HG03460 (cell line): ENCODE data around the gene SDR42E2.
"Not testable (repeated sequence)": the region's sequence is repeated elsewhere in the genome, so short reads cannot be mapped to it uniquely, and the experiment has no call there.

Source experiments
- ATAC-seq: cut with Tn5 transposase; IDR thresholded peaks from one replicate; pipeline ENCODE4 v1.9.1; 2021; ENCODE audit not compliant: unreplicated experiment

Gene SDR42E2

DNA sequence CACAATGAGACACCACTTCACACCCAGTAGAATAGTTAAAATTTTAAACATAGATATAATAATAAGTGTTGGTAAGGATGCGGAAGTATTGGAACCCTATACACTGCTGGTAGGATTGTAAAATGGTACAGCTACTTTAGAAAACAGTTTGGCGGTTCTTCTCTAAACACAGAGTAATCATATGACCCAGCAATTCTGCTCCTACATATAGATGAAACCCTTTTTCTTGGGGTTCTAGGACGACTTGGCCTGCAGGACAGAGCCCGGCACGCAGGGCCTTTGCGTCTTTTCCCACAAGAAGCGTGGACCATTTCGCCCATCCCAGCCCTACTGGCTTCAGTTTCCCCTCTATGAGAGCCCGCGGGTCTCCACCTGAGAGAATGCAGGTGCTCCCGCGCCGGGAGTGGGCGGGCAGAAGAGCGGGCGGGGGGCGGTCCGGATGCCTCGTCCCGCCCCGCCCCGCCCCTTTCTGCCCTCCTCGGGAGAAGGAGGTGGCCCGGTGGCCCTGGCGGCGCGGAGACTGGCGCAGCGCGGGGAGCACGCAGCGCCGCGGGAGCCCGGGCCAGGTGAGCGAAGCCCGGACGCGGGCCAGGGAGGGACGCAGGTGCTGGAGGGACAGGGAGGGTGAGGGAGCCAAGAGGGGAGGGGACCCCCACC lies at the start of gene SDR42E2:
Gene SDR42E2 (plus strand): TSS at position 508 of the 657 bp plus-strand sequence. CDS start 3,077 bp downstream, outside the sequence.
- no peak for ATAC-seq

DNA sequence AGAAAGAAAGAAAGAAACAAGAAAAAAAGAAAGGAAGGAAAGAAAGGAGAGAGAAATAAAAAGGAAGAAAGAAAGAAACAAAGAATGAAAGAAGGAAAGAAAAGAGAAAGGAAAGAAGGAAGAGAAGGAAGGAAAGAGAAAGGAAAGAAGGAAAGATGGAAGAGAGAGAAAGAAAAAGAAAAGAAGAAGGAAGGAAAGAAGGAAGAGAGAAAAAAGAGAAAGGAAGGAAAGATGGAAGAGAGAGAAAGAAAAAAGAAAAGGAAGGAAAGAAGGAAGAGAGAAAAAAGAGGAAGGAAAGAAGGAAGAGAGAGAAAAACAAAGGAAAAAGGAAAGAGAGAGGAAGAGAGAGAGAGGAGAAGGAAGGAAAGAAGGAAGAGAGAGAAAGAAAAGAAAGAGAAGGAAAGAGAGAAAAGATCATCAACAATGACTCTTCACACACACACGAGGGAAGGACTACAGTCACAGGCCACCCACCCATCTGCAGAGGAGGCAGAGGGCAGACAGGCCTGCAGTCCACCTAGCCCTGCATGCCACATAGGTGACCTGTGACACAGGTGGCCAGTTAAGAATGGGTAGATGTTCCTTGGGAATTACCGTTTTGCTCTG lies 46.1 kb upstream of the SDR42E2 start:
- no peak for ATAC-seq

DNA sequence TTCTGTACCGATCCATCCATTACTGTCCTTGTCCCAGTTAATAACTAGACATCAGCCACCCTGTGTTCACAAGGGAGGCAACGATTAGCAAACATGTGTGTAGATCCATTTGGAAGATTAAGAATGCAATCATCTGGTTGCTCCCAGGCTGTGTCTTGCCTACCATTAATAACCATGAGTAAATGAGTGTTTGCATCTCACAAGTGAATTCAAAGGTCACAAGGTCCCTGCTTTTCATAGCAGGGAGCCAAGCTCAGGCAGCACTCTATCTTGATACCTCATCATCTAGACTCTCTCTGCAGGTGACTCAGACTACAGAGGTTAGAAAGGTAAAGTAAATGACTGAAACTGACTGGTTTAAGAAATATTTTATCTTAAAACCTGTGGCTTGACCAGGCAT lies 44.7 kb upstream of the SDR42E2 start:
- no peak for ATAC-seq

DNA sequence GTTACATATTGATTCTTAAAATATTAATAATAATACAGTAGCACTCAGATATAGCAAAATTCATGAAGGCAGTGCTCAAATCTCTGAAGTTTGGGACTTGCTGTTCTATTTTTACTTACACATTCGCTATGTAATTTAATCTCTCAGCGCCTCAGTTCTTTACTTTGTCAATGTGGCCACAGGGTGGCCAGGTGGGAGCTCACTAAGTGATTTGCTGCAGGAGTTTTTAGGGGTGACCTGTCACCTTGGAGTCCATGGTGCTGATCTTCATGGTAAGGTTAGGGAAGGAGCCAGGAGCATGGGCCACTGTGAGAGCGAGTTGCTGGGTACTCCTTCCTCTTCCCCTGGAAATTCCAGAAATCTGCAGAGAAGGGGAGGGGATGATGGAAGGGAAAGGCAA lies 41.9 kb upstream of the SDR42E2 start:
- ATAC-seq: no peak

DNA sequence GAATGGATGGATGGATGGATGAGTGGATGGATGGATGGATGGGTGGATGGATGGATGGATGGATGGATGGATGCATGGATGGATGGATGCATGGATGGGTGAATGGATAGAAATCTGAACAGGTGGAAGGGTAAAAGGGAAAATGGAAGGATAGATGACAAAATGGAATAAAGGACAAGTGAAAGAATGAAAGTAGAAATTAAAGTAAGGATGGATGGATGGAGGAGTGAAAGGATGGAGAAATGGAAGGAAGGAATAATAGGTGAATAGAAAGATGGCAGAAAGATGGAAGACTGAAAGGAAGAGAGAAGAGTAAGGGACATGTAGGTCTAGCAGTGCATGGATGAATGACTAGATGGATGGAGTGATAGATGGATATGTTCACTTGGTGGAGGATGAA lies 40.1 kb upstream of the SDR42E2 start:
- no peak for ATAC-seq

DNA sequence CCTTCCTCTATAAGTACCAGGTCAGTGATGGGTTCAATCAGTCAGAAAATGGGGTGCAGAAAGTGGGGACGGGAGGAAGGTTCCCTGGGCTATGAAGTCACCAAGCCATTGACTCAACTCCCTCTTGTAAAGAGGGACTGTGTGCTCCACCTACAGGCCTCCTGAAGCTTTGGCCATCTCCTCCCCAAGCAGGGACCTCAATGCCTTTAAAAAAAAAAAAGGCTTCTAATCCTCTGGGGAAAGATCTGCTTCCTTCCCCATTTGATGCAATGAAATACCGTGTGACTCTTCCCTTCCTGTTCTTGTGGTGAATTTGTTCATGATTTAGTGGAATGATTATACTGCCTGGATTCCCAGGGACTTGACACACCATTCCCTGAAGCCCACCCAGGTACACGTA lies 39.2 kb upstream of the SDR42E2 start:
- no peak for ATAC-seq

DNA sequence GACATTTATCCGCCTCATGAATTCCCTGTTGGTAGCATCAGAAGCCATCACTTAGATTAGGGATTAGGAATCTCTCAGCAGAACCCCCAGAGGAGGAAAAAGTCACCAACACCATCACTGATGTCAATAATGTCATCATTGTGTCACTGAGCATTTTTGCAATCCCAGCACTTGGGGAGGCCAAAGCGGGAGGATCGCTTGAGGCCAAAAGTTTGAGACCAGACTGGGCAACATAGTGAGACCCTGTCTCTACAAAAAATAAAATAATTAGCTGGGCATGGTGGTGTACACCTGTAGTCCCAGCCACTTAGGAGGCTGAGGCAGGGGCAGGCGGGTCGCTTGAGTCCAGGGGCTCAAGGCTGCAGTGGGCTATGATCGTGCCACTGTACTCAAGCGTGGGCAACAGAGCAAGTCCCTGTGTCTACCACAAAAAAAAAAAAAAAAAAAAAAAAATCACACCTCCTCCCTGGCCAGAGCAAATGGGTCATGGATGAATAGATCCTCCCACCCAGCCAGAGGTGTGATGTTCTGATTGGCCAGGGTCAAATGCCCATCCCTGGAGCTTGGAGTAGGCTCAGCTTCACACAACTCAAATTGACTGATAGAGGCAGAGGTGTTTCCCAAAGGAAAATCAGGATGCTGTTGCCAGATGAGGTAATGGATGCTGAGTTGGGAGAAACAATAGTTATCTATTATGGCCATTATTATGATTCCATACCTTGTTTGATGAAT lies 38.4 kb upstream of the SDR42E2 start:
- no peak for ATAC-seq

DNA sequence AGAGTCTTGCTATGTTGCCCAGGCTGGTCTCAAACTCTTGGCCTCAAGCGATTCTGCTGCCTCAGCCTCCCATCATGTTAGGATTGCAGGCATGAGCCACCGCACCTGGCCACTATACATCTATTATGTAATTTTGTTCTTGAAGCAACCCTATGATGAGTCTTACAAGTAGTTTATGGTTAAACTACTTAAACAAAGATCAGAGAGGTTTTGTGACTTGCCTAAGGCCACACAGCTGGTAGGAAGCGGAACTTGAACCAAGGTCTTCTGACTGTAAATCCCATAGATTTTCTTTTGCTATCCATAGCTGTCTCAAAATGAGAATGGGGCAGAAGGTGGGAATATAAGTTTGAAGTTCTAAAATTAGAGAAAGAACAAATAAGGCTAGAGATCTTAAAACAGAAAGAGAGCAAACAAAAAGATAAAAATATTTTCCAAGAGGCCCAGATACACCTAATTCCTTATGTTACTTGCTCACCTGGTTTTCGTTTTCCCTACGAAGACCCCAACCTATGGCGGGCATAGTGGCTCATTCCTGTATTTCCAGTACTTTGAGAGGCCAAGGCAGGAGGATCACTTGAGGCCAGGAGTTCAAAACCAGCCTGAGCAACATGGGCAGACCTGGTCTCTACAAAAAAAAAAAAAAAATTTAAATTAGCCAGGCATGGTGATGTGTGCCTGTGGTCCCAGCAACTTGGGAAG lies 37.6 kb upstream of the SDR42E2 start:
- no peak for ATAC-seq

DNA sequence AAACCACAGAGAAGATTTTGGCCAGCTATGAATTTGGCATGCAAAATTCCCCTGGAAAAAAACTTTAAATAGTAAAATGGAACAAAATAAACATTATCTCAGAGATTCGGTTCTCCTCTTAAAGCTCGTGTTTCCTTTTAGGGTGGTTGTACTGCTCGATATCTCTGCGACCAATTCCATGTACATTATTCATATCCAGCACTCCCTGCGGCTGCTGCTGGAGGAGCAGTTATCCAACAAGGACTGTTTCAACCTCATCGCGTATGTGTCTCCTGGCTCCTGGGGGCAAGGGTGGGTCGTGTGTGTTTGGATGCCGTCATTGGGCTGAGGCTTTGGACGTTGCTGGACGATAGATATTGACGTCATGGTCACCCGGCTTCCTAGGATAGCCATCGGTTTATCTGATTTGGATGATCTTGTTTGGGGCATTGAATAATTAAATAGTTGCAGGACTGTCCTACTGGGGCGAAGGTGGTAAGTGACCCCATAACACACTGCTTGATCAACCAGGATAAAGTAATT lies 36.2 kb upstream of the SDR42E2 start:
- ATAC-seq: no peak

DNA sequence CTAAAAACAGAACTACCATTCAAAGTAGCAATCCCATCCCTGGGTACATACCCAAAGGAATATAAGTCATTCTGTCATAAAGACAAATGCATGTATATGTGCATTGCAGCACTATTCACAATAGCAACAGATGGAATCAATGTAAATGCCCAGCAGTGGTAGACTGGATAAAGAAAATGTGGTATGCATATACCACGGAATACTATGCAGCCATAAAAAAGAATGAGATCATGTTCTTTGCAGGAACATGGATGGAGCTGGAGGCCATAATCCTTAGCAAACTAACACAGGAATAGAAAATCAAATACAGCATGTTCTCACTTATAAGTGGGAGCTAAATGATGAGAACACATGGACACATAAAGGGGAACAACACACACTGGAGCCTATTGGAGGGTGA lies 33.8 kb upstream of the SDR42E2 start:
- ATAC-seq: not testable (repeated sequence)

DNA sequence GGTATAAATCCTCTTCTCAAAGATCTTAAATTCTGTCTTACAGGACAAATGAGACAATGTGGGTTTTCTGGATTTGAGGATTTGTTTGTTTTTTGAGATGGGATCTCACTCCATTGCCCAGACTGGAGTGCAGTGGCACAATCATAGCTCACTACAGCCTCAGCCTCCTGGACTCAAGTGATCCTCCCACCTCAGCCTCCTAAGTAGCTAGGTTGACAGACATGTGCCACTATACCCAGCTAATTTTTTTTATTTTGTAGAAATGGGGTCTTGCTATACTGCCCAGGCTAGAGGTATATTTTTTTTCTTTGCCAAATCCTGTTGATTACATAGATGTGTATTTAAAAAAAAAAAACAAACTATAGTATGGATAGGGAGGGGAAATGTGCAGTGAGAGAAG lies 31.8 kb upstream of the SDR42E2 start:
- no peak for ATAC-seq

DNA sequence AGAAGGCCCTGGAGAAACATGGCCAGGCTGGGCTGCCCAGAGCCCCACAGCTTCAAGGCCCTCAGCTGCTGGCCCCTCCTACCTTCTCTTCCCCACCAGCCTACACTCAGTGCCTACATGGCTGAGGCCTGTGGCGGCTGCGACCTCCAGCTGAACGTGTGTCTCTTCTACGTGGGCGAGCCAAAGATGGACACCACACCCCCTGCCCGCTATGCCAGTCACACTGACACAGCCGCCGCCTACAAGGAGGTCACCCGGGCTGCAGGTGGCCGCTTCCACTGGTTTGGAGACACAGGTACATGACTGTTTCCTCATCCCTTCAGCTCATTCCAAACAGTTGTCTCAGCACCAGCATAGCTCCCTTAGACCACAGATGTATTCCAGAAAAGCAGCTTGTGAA lies 29.5 kb upstream of the SDR42E2 start:
- no peak for ATAC-seq

DNA sequence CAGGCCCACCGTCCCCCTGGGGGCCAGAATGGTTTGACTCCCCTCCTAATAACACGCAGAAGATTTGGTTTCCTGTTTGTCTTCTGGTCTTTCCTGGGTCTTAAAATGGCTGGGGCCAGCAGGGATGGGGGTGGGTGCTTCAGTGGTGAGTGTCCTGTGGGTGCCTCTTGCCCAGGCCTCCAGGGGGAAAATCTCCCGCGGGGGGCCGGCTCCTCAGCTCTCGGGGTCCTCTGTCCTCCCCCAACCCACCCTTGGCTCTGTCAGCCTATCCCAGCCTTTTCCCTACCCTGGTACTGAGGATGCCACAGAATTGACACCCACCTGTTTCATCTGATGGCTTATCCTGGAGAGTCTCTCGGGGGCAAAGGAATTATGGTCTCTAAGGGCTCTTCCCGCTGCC lies 23.8 kb upstream of the SDR42E2 start:
- no peak for ATAC-seq

DNA sequence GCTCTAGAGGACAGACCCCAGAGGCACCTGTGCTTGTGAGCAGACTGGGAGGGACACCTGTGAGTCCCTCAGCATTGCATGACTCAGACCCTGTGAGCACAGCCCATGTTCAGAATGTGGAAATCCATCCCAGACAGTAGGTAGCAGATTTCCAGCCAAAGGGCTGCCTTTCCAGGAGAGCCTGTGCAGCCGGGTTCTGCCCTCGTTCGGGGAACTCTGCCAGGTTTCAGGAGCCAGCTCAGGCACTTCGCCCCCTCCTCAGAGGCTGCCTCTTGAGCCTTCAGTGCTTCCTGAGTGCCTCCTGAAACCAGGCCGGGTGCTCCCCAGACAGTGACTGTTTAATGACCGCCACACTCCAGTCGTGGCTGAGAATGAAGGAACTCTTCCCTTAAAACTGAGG lies 23.3 kb upstream of the SDR42E2 start:
- no peak for ATAC-seq

DNA sequence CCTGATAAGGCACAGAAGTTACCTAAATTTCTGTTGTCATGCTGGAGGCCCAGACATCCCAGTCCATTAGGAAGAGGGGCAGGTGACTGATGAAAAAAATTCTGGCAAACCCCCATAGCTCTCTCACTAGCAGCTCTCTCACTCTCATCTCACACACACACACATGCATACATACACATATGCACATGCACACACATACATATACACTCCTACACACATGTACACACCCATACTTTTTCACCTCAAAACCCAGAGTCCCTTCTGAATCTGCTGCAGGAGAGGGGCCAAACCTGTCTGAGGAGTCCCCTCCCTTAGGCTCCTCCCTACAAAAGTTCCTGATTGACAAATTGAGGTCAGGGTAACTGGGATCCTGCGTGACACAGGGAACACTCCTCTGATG lies 22.6 kb upstream of the SDR42E2 start:
- ATAC-seq: no peak

DNA sequence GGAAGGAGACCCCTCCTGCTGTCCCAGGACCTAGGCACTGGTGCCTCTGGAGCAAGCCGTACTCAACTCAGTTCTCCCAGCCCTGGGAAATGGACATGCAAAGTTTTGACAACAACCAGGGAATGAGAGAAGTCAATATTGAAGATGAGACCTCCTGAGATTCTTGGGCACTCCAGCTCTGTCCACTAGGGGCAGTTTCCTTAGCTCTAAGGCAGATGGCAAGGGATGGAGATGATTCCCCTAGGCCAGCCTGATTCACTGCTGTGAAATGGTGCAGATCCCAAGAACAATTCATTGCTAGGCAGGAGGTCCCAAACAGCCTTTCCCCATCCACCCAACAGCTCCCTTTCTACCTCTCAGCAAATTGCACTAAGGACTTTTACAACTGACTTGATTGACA lies 20.5 kb upstream of the SDR42E2 start:
- ATAC-seq: no peak

DNA sequence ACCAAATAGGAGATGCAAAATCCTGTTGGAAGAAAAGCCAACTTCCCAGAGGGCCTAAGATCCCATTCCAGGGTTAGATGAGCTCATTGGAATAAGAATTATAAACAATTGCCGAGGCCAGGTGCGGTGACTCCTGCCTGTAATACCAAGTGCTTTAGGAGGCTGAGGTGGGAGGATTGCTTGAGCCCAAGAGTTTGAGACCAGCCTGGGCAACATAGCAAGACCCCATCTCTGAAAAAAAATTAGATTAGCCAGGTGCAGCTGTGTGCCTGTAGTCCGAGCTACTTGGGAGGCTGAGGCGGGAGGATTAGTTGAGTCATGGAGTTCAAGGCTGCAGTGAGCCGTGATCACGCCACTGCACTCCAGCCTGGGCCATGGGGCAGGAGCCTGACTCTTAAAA lies 17.8 kb upstream of the SDR42E2 start:
- no peak for ATAC-seq

DNA sequence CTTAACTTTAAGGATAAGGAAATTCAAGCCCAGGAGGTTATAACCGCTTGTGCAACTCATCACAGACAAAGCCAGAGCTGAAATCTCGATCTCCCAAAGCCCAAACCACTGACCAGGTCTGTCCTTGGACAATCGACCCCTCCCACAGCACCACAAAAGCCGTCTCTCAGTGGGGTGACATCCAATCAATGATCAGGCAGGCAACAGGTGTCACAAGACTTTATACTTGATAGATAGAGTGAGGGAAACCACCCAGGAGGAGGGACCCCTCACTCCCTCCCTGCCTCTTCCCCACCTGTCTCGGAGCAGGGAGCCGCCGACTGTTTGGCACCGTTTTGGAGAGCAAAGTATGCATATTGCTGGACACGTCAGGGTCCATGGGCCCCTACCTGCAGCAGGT lies 14.5 kb upstream of the SDR42E2 start:
- no peak for ATAC-seq

DNA sequence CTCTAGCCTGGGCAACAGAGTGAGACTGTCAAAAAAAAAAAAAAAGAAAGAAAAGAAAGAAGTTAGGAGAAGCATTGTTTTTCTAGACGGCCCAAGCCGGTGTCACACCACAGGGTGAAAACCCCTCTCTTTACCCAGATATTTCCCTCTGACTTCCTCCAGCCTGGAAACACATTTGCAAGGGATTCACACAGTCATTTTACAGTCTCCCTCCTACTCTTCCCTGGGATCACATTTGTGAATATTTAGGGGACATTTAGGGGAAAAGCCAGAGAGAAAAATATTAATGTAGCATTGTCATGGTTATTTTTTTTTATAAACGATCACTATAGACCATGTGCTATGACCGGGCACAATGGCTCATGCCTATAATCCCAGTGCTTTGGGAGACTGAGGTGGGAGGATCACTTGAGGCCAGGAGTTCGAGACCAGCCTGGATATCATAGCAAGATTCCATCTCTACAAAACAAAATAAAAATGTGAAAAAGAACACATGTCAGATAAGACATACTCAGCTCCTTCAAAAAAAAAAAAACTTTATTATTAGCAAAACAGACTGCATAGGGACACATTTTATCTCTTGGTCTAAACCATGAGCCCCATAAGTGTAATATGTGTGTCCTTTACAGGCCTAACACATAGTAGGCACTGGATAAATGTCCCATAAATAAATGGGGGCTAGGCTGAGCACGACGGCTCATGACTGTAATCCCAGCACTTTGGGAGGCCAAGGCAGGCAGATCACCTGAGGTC lies 10.9 kb upstream of the SDR42E2 start:
- no peak for ATAC-seq

DNA sequence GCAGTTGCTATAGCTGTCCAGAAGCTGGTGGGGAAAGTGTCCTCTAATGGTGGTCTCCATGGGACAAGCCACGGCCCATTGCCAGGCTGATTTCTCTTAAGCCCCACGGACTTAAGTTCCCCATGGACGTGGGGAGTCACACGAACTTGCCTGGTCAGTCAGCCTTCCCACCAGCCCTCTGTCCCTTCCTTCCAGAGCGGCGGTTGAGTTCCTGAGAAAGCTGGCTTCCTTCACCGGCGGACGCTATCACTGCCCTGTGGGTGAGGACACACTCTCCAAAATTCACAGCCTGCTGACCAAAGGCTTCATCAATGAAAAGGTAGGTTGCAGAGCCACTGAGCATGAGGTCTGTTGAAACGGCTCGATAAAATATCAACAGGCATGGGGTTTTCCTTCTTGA lies 10.0 kb upstream of the SDR42E2 start:
- ATAC-seq: no peak

DNA sequence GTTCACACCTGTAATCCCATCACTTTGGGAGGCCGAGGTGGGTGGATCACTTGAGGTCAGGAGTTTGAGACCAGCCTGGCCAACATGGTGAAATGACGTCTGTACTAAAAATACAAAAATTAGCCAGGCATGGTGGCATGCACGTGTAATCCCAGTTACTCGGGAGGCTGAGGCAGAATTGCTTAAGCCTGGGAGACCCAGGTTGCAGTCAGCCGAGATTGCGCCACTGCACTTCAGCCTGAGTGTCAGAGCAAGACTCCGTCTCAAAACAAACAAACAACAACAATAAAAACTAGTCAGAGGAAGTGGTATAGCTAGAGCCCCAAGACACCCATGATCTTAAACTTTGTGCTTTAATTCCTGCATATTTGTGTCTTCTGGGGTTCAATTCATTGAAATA lies 9.2 kb upstream of the SDR42E2 start:
- not testable (repeated sequence) for ATAC-seq
